SU-DHL-6 (cell line): ENCODE measurements around the gene SPINK1.

Experiments used
- CTCF ChIP-seq: fragments of 200-600 bp; sonication (generic); IDR thresholded peaks from one replicate; pipeline ENCODE4 v1.5.1; 2017; ENCODE audit warnings: antibody characterized with exemption, mild to moderate bottlenecking, low read length, moderate library complexity; ENCODE audit not compliant: insufficient read depth, poor library complexity, severe bottlenecking
- EZH2phosphoT487 ChIP-seq: fragments of 200-600 bp; sonication (generic), shearing (Covaris generic); conservative IDR thresholded peaks from 2 replicates; pipeline ENCODE4 v1.6.1; 2018; ENCODE audit warnings: mild to moderate bottlenecking, antibody characterized with exemption, low read length, moderate library complexity, mixed read lengths

DNA sequence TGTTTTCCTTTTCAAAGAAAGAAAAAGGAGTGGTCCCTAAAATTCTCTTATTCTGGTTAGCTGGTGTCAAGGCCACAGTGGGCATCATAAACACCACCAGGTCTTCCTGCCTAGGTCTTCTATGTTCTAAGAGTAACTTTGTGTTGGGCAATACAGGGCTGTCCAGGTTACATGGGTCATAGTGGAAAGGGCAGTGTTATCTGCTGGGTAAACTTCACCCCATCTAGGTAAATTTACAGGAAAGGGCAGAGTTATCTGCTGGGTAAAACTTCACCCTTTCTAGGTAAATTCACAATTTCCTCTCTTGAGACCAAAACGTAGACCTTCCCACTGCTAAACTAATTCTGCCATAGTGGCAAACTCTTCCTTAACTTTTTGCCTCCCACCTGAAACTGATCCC is 30.0 kb downstream of the SPINK1 start:
- TF ChIP-seq CTCF (no peak), EZH2phosphoT487 (no peak)
